ENCODE results near the gene EMX2. TPM values are rescaled to one million over a fixed set of nuclear protein-coding genes. Genes with fewer than 3 reads are reported as not detected.

The EMX2 gene
- total and polyA plus RNA-seq, 2 experiments from 2014 or later: 13.2 to 16.3 TPM

- H3K4me3 ChIP-seq: peak overlapping the region; percentile 95
- peak overlapping the region; percentile 98 for H3K9ac ChIP-seq
- DNase-seq: peak; percentile 76
- peaks cover 15% of the 10 kb centered on the region for H3F3A ChIP-seq (ENCODE audit: insufficient read depth)
- H3K27me3 ChIP-seq (replicated peaks; ENCODE audit: insufficient read depth): no peaks in the 10 kb centered on the region
- in situ Hi-C loops (cut with MboI): loop anchor here (10.0 kb wide), 2 partner anchors 498 to 698 kb away; partner anchors contain the start of gene RAB11FIP2
- H3K4me2 ChIP-seq (ENCODE audit: unreplicated experiment): peak overlapping the region; percentile 92
- H3K9me2 ChIP-seq (ENCODE audit: insufficient read depth): no peaks in the 10 kb centered on the region
- peaks cover 8% of the 10 kb centered on the region; the same call in 1 of the 2 replicates for H3K36me3 ChIP-seq (ENCODE audit: low read depth)
- TF ChIP-seq EZH2 (IDR thresholded peaks at IDR 0.05; ENCODE audit: insufficient read depth, poor library complexity, severe bottlenecking) (no peak), EZH2phosphoT487 (IDR thresholded peaks at IDR 0.05; ENCODE audit: insufficient read depth, low read depth) (no peak)
- peaks cover 24% of the 10 kb centered on the region for H3K4me1 ChIP-seq (ENCODE audit: insufficient read depth)
- H3K27ac ChIP-seq: peak overlapping the region; percentile 99
- 0 to 1% methylated on average over 29 of the region's 29 CpGs for WGBS, 2 experiments (ENCODE audit: low coverage in 1 of 2, low lambda C conversion rate in 2 of 2, missing lambda C conversion rate in 2 of 2)
- H2AFZ ChIP-seq: peak overlapping the region; percentile 43
- H4K20me1 ChIP-seq (ENCODE audit: insufficient read depth): no peaks in the 10 kb centered on the region
- H3K79me2 ChIP-seq (ENCODE audit: insufficient read depth): peaks cover 82% of the 10 kb centered on the region
- no peaks in the 10 kb centered on the region for H3K9me3 ChIP-seq (ENCODE audit: low read depth)
Measured at GRCh38 chr10:117546581-117547015, 4.1 kb downstream of the EMX2 start.

- no peaks in the 10 kb centered on the region for H4K20me1 ChIP-seq (ENCODE audit: insufficient read depth)
- peak overlapping the region; percentile 43 for H2AFZ ChIP-seq
- peaks cover 24% of the 10 kb centered on the region for H3K4me1 ChIP-seq (ENCODE audit: insufficient read depth)
- no peaks in the 10 kb centered on the region for H3K9me2 ChIP-seq (ENCODE audit: insufficient read depth)
- no peaks in the 10 kb centered on the region for H3K9me3 ChIP-seq (ENCODE audit: low read depth)
- WGBS, 2 experiments (ENCODE audit: low coverage in 1 of 2, low lambda C conversion rate in 2 of 2, missing lambda C conversion rate in 2 of 2): 4 to 6% methylated on average over 20 of the region's 20 CpGs
- peak; percentile 69 for DNase-seq
- peaks cover 88% of the 10 kb centered on the region for H3K79me2 ChIP-seq (ENCODE audit: insufficient read depth)
- peak overlapping the region; percentile 99 for H3K27ac ChIP-seq
- H3K27me3 ChIP-seq (replicated peaks; ENCODE audit: insufficient read depth): no peaks in the 10 kb centered on the region
- H3K9ac ChIP-seq: peak overlapping the region; percentile 98
- in situ Hi-C loops (cut with MboI): loop anchor here (10.0 kb wide), 2 partner anchors 498 to 698 kb away; partner anchors contain the start of gene RAB11FIP2
- H3K4me3 ChIP-seq: peak overlapping the region; percentile 95
- peaks cover 9% of the 10 kb centered on the region for H3F3A ChIP-seq (ENCODE audit: insufficient read depth)
- peak overlapping the region; percentile 92 for H3K4me2 ChIP-seq (ENCODE audit: unreplicated experiment)
- TF ChIP-seq EZH2 (IDR thresholded peaks at IDR 0.05; ENCODE audit: insufficient read depth, poor library complexity, severe bottlenecking): no peak
- no peak for TF ChIP-seq EZH2phosphoT487 (IDR thresholded peaks at IDR 0.05; ENCODE audit: insufficient read depth, low read depth)
- peaks cover 8% of the 10 kb centered on the region; the same call in 1 of the 2 replicates for H3K36me3 ChIP-seq (ENCODE audit: low read depth)
Measured at GRCh38 chr10:117547016-117547715, 4.6 kb downstream of the EMX2 start.

- Histone ChIP-seq H2AFZ (peak overlapping the region; percentile 43), H3K4me1 (ENCODE audit: insufficient read depth) (peaks cover 24% of the 10 kb centered on the region), H3K36me3 (ENCODE audit: low read depth) (peaks cover 8% of the 10 kb centered on the region; the same call in 1 of the 2 replicates), H3K27me3 (replicated peaks; ENCODE audit: insufficient read depth) (no peaks in the 10 kb centered on the region), H3F3A (ENCODE audit: insufficient read depth) (peaks cover 9% of the 10 kb centered on the region), H3K27ac (peak overlapping the region; percentile 99), H4K20me1 (ENCODE audit: insufficient read depth) (no peaks in the 10 kb centered on the region), H3K79me2 (ENCODE audit: insufficient read depth) (peaks cover 96% of the 10 kb centered on the region), H3K9me2 (ENCODE audit: insufficient read depth) (no peaks in the 10 kb centered on the region), H3K9me3 (ENCODE audit: low read depth) (no peaks in the 10 kb centered on the region), H3K9ac (peak overlapping the region; percentile 98), H3K4me2 (ENCODE audit: unreplicated experiment) (peak overlapping the region; percentile 92), H3K4me3 (peak overlapping the region; percentile 95)
- DNase-seq: peak; percentile 71
- in situ Hi-C loops (cut with MboI): loop anchor here (10.0 kb wide), 2 partner anchors 497 to 697 kb away; partner anchors contain the start of gene RAB11FIP2
- TF ChIP-seq EZH2phosphoT487 (IDR thresholded peaks at IDR 0.05; ENCODE audit: insufficient read depth, low read depth) (no peak), EZH2 (IDR thresholded peaks at IDR 0.05; ENCODE audit: insufficient read depth, poor library complexity, severe bottlenecking) (no peak)
- 40 to 44% methylated on average over 31 to 32 of the region's 32 CpGs for WGBS, 2 experiments (ENCODE audit: low coverage in 1 of 2, low lambda C conversion rate in 2 of 2, missing lambda C conversion rate in 2 of 2)
Measured at GRCh38 chr10:117547716-117548668, 5.4 kb downstream of the EMX2 start.

DNA sequence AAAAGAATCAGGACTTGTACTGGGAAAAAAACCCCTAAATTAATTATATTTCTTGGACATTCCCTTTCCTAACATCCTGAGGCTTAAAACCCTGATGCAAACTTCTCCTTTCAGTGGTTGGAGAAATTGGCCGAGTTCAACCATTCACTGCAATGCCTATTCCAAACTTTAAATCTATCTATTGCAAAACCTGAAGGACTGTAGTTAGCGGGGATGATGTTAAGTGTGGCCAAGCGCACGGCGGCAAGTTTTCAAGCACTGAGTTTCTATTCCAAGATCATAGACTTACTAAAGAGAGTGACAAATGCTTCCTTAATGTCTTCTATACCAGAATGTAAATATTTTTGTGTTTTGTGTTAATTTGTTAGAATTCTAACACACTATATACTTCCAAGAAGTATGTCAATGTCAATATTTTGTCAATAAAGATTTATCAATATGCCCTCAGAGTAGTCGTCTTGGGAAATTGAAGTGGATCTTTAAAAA lies 6.6 kb downstream of the EMX2 start:
- Histone ChIP-seq H3K79me2 (ENCODE audit: insufficient read depth) (peaks cover 97% of the 10 kb centered on the region), H3K36me3 (ENCODE audit: low read depth) (peaks cover 8% of the 10 kb centered on the region; the same call in 1 of the 2 replicates), H4K20me1 (ENCODE audit: insufficient read depth) (no peaks in the 10 kb centered on the region), H3K4me1 (ENCODE audit: insufficient read depth) (peaks cover 24% of the 10 kb centered on the region), H3K9me3 (ENCODE audit: low read depth) (no peaks in the 10 kb centered on the region), H3K27ac (no peak overlapping the region), H3F3A (ENCODE audit: insufficient read depth) (peaks cover 7% of the 10 kb centered on the region), H3K9me2 (ENCODE audit: insufficient read depth) (no peaks in the 10 kb centered on the region), H3K4me2 (ENCODE audit: unreplicated experiment) (peak overlapping the region; percentile 92), H3K27me3 (replicated peaks; ENCODE audit: insufficient read depth) (no peaks in the 10 kb centered on the region), H2AFZ (no peak overlapping the region), H3K9ac (peak overlapping the region; percentile 98), H3K4me3 (peak overlapping the region; percentile 95; the same call in 1 of the 2 replicates)
- TF ChIP-seq EZH2phosphoT487 (IDR thresholded peaks at IDR 0.05; ENCODE audit: insufficient read depth, low read depth) (no peak), EZH2 (IDR thresholded peaks at IDR 0.05; ENCODE audit: insufficient read depth, poor library complexity, severe bottlenecking) (no peak)
- in situ Hi-C loops (cut with MboI): loop anchor here (10.0 kb wide), 2 partner anchors 496 to 696 kb away; partner anchors contain the start of gene RAB11FIP2
- 73 to 78% methylated on average over 6 of the region's 6 CpGs for WGBS, 2 experiments (ENCODE audit: low coverage in 1 of 2, low lambda C conversion rate in 2 of 2, missing lambda C conversion rate in 2 of 2)
- peak; percentile 27 for DNase-seq
